Heart left ventricle (tissue), 13 donors: ENCODE measurements around the gene CYP51A1.

Source experiments
- POLR2A ChIP-seq, 2 donors: fragments of 450-650 bp; IDR thresholded peaks; one replicate each; pipeline ENCODE4 v1.6.1; 2017; ENCODE audit warnings: antibody characterized with exemption in 2 of 2, mild to moderate bottlenecking in 2 of 2, moderate library complexity in 2 of 2
- TF ChIP-seq, protein P1 (sequence below), 12 donors: fragments of 200-600 bp; sonication (generic) in 4 of 12; IDR thresholded peaks; one replicate each; pipeline versions ENCODE4 v1.5.0 to v1.8.0; 2018 to 2022; ENCODE audit warnings: antibody characterized with exemption in 12 of 12, mild to moderate bottlenecking in 5 of 12
- donor health status: ischemic (EF 13 %, LVEDD 7.1; RV severe dilation, severe dysfunction).
- donor health status: DM: no; HTN: yes; CAD: no.
- donor health status: DM: no; HTN: no; CAD: no.
- donor health status: ischemic (EF 25% LVEDD 6.9; RV normal size, moderate dysfunction).
- donor health status: ischemic (EF 25% LVEDD 5.7; RV mildly dilated, moderate dysfunction).
- donor health status: ischemic (EF 35%, LVEDD 5.7; RV mildly dilated, moderate dysfunction).
- donor health status: nonischemic (EF 11% LVEDD 7.7; RV severe dilation, severe dysfunction).
- donor health status: DM: yes; HTN: yes; CAD: no.
- donor health status: PGD.
- donor health status: ischemic (EF 29% LVEDD 5.4; RV normal size, mild dysfunction).
- donor health status: nonischemic (EF 23%, LVEDD 6.1; RV moderate dilation, normal function).

DNA sequence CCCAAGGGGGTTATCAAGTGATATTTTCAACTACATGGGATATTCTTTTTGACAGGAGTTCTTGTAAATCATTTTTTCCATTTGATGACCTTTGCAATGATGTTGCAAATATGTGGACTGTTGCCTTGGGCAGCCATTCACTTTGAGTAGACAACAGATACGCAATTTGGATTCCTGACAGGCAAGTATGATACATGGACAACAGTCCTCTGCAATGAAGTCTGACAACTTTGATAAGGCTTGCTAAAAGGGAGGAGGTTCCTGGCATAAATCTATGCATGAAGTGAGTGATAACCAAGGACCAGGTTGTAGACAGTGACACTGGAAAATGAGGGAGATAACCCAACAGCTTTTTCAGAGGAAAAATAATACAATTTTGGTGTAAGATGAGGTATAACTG, 27.0 kb upstream of the CYP51A1 start:
- TF ChIP-seq, protein P1, sequence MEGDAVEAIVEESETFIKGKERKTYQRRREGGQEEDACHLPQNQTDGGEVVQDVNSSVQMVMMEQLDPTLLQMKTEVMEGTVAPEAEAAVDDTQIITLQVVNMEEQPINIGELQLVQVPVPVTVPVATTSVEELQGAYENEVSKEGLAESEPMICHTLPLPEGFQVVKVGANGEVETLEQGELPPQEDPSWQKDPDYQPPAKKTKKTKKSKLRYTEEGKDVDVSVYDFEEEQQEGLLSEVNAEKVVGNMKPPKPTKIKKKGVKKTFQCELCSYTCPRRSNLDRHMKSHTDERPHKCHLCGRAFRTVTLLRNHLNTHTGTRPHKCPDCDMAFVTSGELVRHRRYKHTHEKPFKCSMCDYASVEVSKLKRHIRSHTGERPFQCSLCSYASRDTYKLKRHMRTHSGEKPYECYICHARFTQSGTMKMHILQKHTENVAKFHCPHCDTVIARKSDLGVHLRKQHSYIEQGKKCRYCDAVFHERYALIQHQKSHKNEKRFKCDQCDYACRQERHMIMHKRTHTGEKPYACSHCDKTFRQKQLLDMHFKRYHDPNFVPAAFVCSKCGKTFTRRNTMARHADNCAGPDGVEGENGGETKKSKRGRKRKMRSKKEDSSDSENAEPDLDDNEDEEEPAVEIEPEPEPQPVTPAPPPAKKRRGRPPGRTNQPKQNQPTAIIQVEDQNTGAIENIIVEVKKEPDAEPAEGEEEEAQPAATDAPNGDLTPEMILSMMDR (IDR thresholded peaks at IDR 0.05), result no peak
- no peak for TF ChIP-seq POLR2A (IDR thresholded peaks at IDR 0.05)
